Esophagus (tissue), 2 donors: Measurements from ENCODE around the gene GNG13. TPM values are rescaled to one million over a fixed set of nuclear protein-coding genes. Genes with fewer than 3 reads are reported as not detected.

Experiments
- H3K27ac ChIP-seq, 2 donors: one replicate each; pipeline ENCODE4 v1.5.1; 2013; ENCODE audit warnings: low read depth in 2 of 2, mild to moderate bottlenecking in 2 of 2, inconsistent platforms in 1 of 2, low read length in 1 of 2, moderate library complexity in 1 of 2
- H3K27me3 ChIP-seq, 2 donors: one replicate each; pipeline ENCODE4 v1.6.1; 2013; ENCODE audit warnings: low read length in 2 of 2, control low read depth in 1 of 2, mild to moderate bottlenecking in 1 of 2; ENCODE audit not compliant: insufficient read depth in 2 of 2, control insufficient read depth in 1 of 2
- H3K36me3 ChIP-seq, 2 donors: one replicate each; pipeline ENCODE4 v1.6.1; 2013; ENCODE audit warnings: low read length in 1 of 2; ENCODE audit not compliant: control insufficient read depth in 2 of 2, insufficient read depth in 2 of 2
- H3K4me1 ChIP-seq, 2 donors: one replicate each; pipeline ENCODE4 v1.6.1; 2013; ENCODE audit warnings: low read length in 1 of 2; ENCODE audit not compliant: control insufficient read depth in 2 of 2, insufficient read depth in 2 of 2
- H3K4me3 ChIP-seq, 2 donors: one replicate each; pipeline ENCODE4 v1.5.1; 2013; ENCODE audit warnings: low read length in 2 of 2, mild to moderate bottlenecking in 2 of 2, low read depth in 1 of 2, moderate library complexity in 1 of 2
- H3K9me3 ChIP-seq, 2 donors: one replicate each; pipeline ENCODE4 v1.6.1; 2013; ENCODE audit warnings: mild to moderate bottlenecking in 2 of 2, low read depth in 1 of 2, low read length in 1 of 2, moderate library complexity in 1 of 2; ENCODE audit not compliant: control insufficient read depth in 2 of 2, insufficient read depth in 1 of 2
- WGBS, 2 donors: extraction: QIAGEN DNeasy Blood & Tissue Kit; methylation state at CpG; one replicate each; pipeline ENCODE4 v1.1.7; 2013; 5-methylcytosine and 5-hydroxymethylcytosine counted together
- polyA plus RNA-seq, 2 donors: library from polyadenylated mRNA; stranded (reverse); fragments of 200-250 nt; gene quantifications; one replicate each; pipeline ENCODE4 v1.2.3, GENCODE V29; 2013
- donor health status: healthy with polysubstance abuse.
- donor health status: Bipolar disorder and iron deficiency.

Gene GNG13
- polyA plus RNA-seq, 2 donors, result not detected

- Histone ChIP-seq H3K4me3 (no peak overlapping the region), H3K9me3 (peaks cover 7 to 11% of the 10 kb centered on the region in 2 donors), H3K27me3 (peaks cover 0 to 2% of the 10 kb centered on the region in 2 donors), H3K27ac (no peak overlapping the region), H3K36me3 (no peaks in the 10 kb centered on the region), H3K4me1 (no peaks in the 10 kb centered on the region)
- 79 to 85% methylated on average over 35 of the region's 35 CpGs for WGBS, 2 donors
These were observed 32.3 kb upstream of the GNG13 start for GRCh38 chr16:832652-833336.

- H3K4me3 ChIP-seq, result no peak overlapping the region
- no peaks in the 10 kb centered on the region for H3K36me3 ChIP-seq
- WGBS, 2 donors, result 62 to 64% methylated on average over 25 to 26 of the region's 27 CpGs
- H3K27me3 ChIP-seq, result peaks cover 0 to 2% of the 10 kb centered on the region in 2 donors
- no peaks in the 10 kb centered on the region for H3K4me1 ChIP-seq
- H3K27ac ChIP-seq, result no peak overlapping the region
- peaks cover 7 to 12% of the 10 kb centered on the region in 2 donors for H3K9me3 ChIP-seq
These were observed 31.3 kb upstream of the GNG13 start for GRCh38 chr16:831571-832413.

- Histone ChIP-seq H3K36me3 (no peaks in the 10 kb centered on the region), H3K27ac (no peak overlapping the region), H3K4me3 (no peak overlapping the region), H3K4me1 (no peaks in the 10 kb centered on the region), H3K9me3 (peaks cover 7 to 10% of the 10 kb centered on the region in 2 donors), H3K27me3 (peaks cover 0 to 2% of the 10 kb centered on the region in 2 donors)
- 63 to 66% methylated on average over 24 of the region's 24 CpGs for WGBS, 2 donors
These were observed 30.5 kb upstream of the GNG13 start for GRCh38 chr16:830871-831570.

- 88% methylated on average over 43 of the region's 43 CpGs for WGBS, 2 donors
- Histone ChIP-seq H3K27ac (no peak overlapping the region), H3K4me1 (peaks cover 0 to 1% of the 10 kb centered on the region in 2 donors), H3K27me3 (peaks cover 0 to 2% of the 10 kb centered on the region in 2 donors), H3K9me3 (peaks cover 3 to 7% of the 10 kb centered on the region in 2 donors), H3K36me3 (no peaks in the 10 kb centered on the region), H3K4me3 (no peak overlapping the region)
These were observed 29.8 kb upstream of the GNG13 start for GRCh38 chr16:830107-830870.

GRCh38 chr16:828891-829290 is 28.4 kb upstream of the GNG13 start:
- Histone ChIP-seq H3K4me1 (peaks cover 0 to 4% of the 10 kb centered on the region in 2 donors), H3K27ac (no peak overlapping the region), H3K36me3 (no peaks in the 10 kb centered on the region), H3K9me3 (peaks cover 2 to 7% of the 10 kb centered on the region in 2 donors), H3K27me3 (peaks cover 0 to 2% of the 10 kb centered on the region in 2 donors), H3K4me3 (no peak overlapping the region)
- 80 to 82% methylated on average over 16 to 17 of the region's 17 CpGs for WGBS, 2 donors

- Histone ChIP-seq H3K27ac (no peak overlapping the region), H3K4me1 (peaks cover 0 to 4% of the 10 kb centered on the region in 2 donors), H3K27me3 (no peaks in the 10 kb centered on the region), H3K36me3 (no peaks in the 10 kb centered on the region), H3K4me3 (no peak overlapping the region), H3K9me3 (peaks cover 2 to 7% of the 10 kb centered on the region in 2 donors)
- WGBS, 2 donors, result 90 to 93% methylated on average over 24 of the region's 24 CpGs
These were observed 27.0 kb upstream of the GNG13 start for GRCh38 chr16:827513-827912.

GRCh38 chr16:825341-826061 is 25.0 kb upstream of the GNG13 start:
- no peak overlapping the region for H3K27ac ChIP-seq
- peaks cover 2 to 4% of the 10 kb centered on the region in 2 donors for H3K9me3 ChIP-seq
- peaks cover 0 to 4% of the 10 kb centered on the region in 2 donors for H3K27me3 ChIP-seq
- WGBS, 2 donors, result 30 to 48% methylated on average over 36 of the region's 36 CpGs
- peaks cover 0 to 4% of the 10 kb centered on the region in 2 donors for H3K4me1 ChIP-seq
- H3K36me3 ChIP-seq, result no peaks in the 10 kb centered on the region
- H3K4me3 ChIP-seq, result no peak overlapping the region

- Histone ChIP-seq H3K4me1 (peaks cover 0 to 4% of the 10 kb centered on the region in 2 donors), H3K27me3 (peaks cover 0 to 6% of the 10 kb centered on the region in 2 donors), H3K36me3 (no peaks in the 10 kb centered on the region), H3K4me3 (no peak overlapping the region), H3K27ac (no peak overlapping the region), H3K9me3 (peaks cover 0 to 2% of the 10 kb centered on the region in 2 donors)
- 85 to 86% methylated on average over 25 of the region's 25 CpGs for WGBS, 2 donors
These were observed 24.1 kb upstream of the GNG13 start for GRCh38 chr16:824601-825000.
